GM18858 (cell line): Measurements from ENCODE around the gene TWNK.

ENCODE experiments used
- ATAC-seq: cut with Tn5 transposase; IDR thresholded peaks from one replicate; pipeline ENCODE4 v1.9.1; 2021; ENCODE audit not compliant: unreplicated experiment

Gene TWNK

GRCh38 chr10:101010329-101010728 is 23.0 kb downstream of the TWNK start:
- ATAC-seq = no peak

- no peak for ATAC-seq
These were observed 24.4 kb downstream of the TWNK start for GRCh38 chr10:101011517-101012423.

GRCh38 chr10:101012525-101013364 is 25.4 kb downstream of the TWNK start:
- ATAC-seq = peak; percentile 71

GRCh38 chr10:101013365-101013825 is 26.1 kb downstream of the TWNK start:
- ATAC-seq = no peak

- ATAC-seq = no peak
These were observed 27.0 kb downstream of the TWNK start for GRCh38 chr10:101014230-101014884.

- ATAC-seq = no peak
These were observed 27.7 kb downstream of the TWNK start for GRCh38 chr10:101014966-101015581.

- no peak for ATAC-seq
These were observed 28.2 kb downstream of the TWNK start for GRCh38 chr10:101015582-101015973.

GRCh38 chr10:101016814-101017213 is 29.5 kb downstream of the TWNK start:
- ATAC-seq = no peak

- no peak for ATAC-seq
These were observed 30.8 kb downstream of the TWNK start for GRCh38 chr10:101018118-101018599.

- ATAC-seq = no peak
These were observed 31.5 kb downstream of the TWNK start for GRCh38 chr10:101018600-101019439.

GRCh38 chr10:101019440-101019703 is 32.0 kb downstream of the TWNK start:
- ATAC-seq = no peak

- ATAC-seq = no peak
These were observed 33.2 kb downstream of the TWNK start for GRCh38 chr10:101020427-101021075.

- no peak for ATAC-seq
These were observed 33.9 kb downstream of the TWNK start for GRCh38 chr10:101021239-101021638.

GRCh38 chr10:101021692-101022251 is 34.4 kb downstream of the TWNK start:
- no peak for ATAC-seq

- ATAC-seq = no peak
These were observed 35.8 kb downstream of the TWNK start for GRCh38 chr10:101022967-101023705.

GRCh38 chr10:101027106-101027720 is 39.9 kb downstream of the TWNK start:
- ATAC-seq = no peak

- ATAC-seq = no peak
These were observed 41.3 kb downstream of the TWNK start for GRCh38 chr10:101028446-101029337.
